WTC11 (cell line): ENCODE data around the gene TCOF1. TPM values are rescaled to one million over a fixed set of nuclear protein-coding genes. Genes with fewer than 3 reads are reported as not detected.

ENCODE experiments used
- ATAC-seq: fragments of 200-7000 bp; cut with Tn5 transposase; 2 replicates; pipeline ENCODE4 v1.10.0; 2021; ENCODE audit warnings: mild to moderate bottlenecking, moderate library complexity
- CTCF ChIA-PET: fragments of 300-600 bp; sonication (Branson Sonifier 250); formaldehyde crosslinking; loops from one replicate; lab custom pipeline; 2021; ENCODE audit warnings: antibody characterized with exemption; lab: Charles Lee
- POLR2A ChIA-PET: fragments of 350-600 bp; sonication (Branson Sonifier 250); formaldehyde crosslinking; loops from one replicate; lab custom pipeline; 2021; ENCODE audit warnings: antibody characterized with exemption; lab: Charles Lee
- DNase-seq: peaks from one replicate; pipeline ENCODE4 v3.0.0; 2021; ENCODE audit warnings: low spot score
- H3K27ac Mint-ChIP-seq: 2 replicates; pipeline ENCODE4 v1.8.0; 2021; ENCODE audit warnings: mixed read lengths
- H3K27me3 Mint-ChIP-seq: 2 replicates; pipeline ENCODE4 v1.8.0; 2021; ENCODE audit warnings: low read depth, mild to moderate bottlenecking, moderate library complexity, mixed read lengths
- H3K36me3 Mint-ChIP-seq: 2 replicates; pipeline ENCODE4 v1.8.0; 2021; ENCODE audit warnings: mixed read lengths
- H3K4me1 Mint-ChIP-seq: 2 replicates; pipeline ENCODE4 v1.8.0; 2022; ENCODE audit warnings: mixed read lengths
- H3K4me3 Mint-ChIP-seq: 2 replicates; pipeline ENCODE4 v1.8.0; 2021; ENCODE audit warnings: mild to moderate bottlenecking, moderate library complexity, mixed read lengths
- H3K9me3 Mint-ChIP-seq: 2 replicates; pipeline ENCODE4 v1.8.0; 2021; ENCODE audit warnings: mixed read lengths
- FOXJ3 ChIP-seq: sonication (generic); formaldehyde crosslinking; IDR thresholded peaks from 2 replicates; pipeline ENCODE4 v1.9.0; 2021; ENCODE audit warnings: missing genetic modification reagents, mild to moderate bottlenecking, borderline replicate concordance
- GABPB1 ChIP-seq: sonication (generic); formaldehyde crosslinking; IDR thresholded peaks from 2 replicates; pipeline ENCODE4 v1.8.1; 2023; ENCODE audit warnings: mild to moderate bottlenecking, missing genetic modification reagents
- GTF2I ChIP-seq: fragments of 250-450 bp; sonication (Bioruptor Pico); conservative IDR thresholded peaks from 2 replicates; pipeline ENCODE4 v1.4.0; 2021; ENCODE audit warnings: mild to moderate bottlenecking
- JAZF1 ChIP-seq: fragments of 250-450 bp; sonication (Bioruptor Pico); IDR thresholded peaks from 2 replicates; pipeline ENCODE4 v1.9.0; 2021; ENCODE audit warnings: moderate library complexity, mild to moderate bottlenecking, inconsistent platforms
- KAT7 ChIP-seq: sonication (generic); formaldehyde crosslinking; IDR thresholded peaks from 2 replicates; pipeline ENCODE4 v1.8.1; 2023; ENCODE audit warnings: missing genetic modification reagents, mild to moderate bottlenecking, borderline replicate concordance
- MYBL2 ChIP-seq: sonication (generic); formaldehyde crosslinking; IDR thresholded peaks from 2 replicates; pipeline ENCODE4 v1.8.1; 2023; ENCODE audit warnings: mild to moderate bottlenecking, moderate library complexity, missing genetic modification reagents
- NFATC4 ChIP-seq: fragments of 250-450 bp; sonication (Bioruptor Pico); IDR thresholded peaks from 2 replicates; pipeline ENCODE4 v1.9.0; 2021; ENCODE audit warnings: mild to moderate bottlenecking
- RELA ChIP-seq: sonication (generic); formaldehyde crosslinking; IDR thresholded peaks from 2 replicates; pipeline ENCODE4 v1.8.1; 2022; ENCODE audit warnings: missing genetic modification reagents, mild to moderate bottlenecking, borderline replicate concordance
- SMAD4 ChIP-seq: sonication (generic); formaldehyde crosslinking; IDR thresholded peaks from 2 replicates; pipeline ENCODE4 v1.8.0; 2022; ENCODE audit warnings: mild to moderate bottlenecking, missing genetic modification reagents
- SOX15 ChIP-seq: fragments of 250-450 bp; sonication (Bioruptor Pico); IDR thresholded peaks from 2 replicates; pipeline ENCODE4 v1.9.0; 2021; ENCODE audit warnings: mild to moderate bottlenecking
- TP53 ChIP-seq: sonication (generic); formaldehyde crosslinking; IDR thresholded peaks from 2 replicates; pipeline ENCODE4 v1.8.1; 2023; ENCODE audit warnings: mild to moderate bottlenecking, missing genetic modification reagents
- ZNF138 ChIP-seq: sonication (generic); formaldehyde crosslinking; conservative IDR thresholded peaks from 2 replicates; pipeline ENCODE4 v1.8.1; 2022; ENCODE audit warnings: mild to moderate bottlenecking, moderate library complexity, missing genetic modification reagents
- ZNF317 ChIP-seq: sonication (generic); formaldehyde crosslinking; IDR thresholded peaks from 2 replicates; pipeline ENCODE4 v1.8.1; 2023; ENCODE audit warnings: low read depth, mild to moderate bottlenecking, moderate library complexity, missing genetic modification reagents, borderline replicate concordance
- ZNF396 ChIP-seq: fragments of 250-450 bp; sonication (Bioruptor Pico); IDR thresholded peaks from 2 replicates; pipeline ENCODE4 v1.8.0; 2021; ENCODE audit warnings: mild to moderate bottlenecking, moderate library complexity, borderline replicate concordance
- total RNA-seq: library from RNA; stranded (reverse); gene quantifications from 3 replicates; pipeline ENCODE4 v1.2.3, GENCODE V29; 2021
- TF ChIP-seq, protein P1 (sequence below): sonication (generic); formaldehyde crosslinking; IDR thresholded peaks from 2 replicates; pipeline ENCODE4 v1.8.1; 2023; ENCODE audit warnings: mild to moderate bottlenecking, missing genetic modification reagents, moderate library complexity
- TF ChIP-seq, protein P2 (sequence below): fragments of 200-600 bp; IDR thresholded peaks from 2 replicates; pipeline ENCODE4 v1.8.0; 2022; ENCODE audit warnings: antibody characterized with exemption
- TF ChIP-seq, protein P3 (sequence below): sonication (generic); formaldehyde crosslinking; IDR thresholded peaks from 2 replicates; pipeline ENCODE4 v1.8.1; 2023; ENCODE audit warnings: mild to moderate bottlenecking, missing genetic modification reagents
- TF ChIP-seq, protein P4 (sequence below): sonication (generic); formaldehyde crosslinking; IDR thresholded peaks from 2 replicates; pipeline ENCODE4 v1.8.1; 2022; ENCODE audit warnings: mild to moderate bottlenecking, missing genetic modification reagents, moderate library complexity, borderline replicate concordance
- TF ChIP-seq, protein P5 (sequence below): sonication (generic); formaldehyde crosslinking; conservative IDR thresholded peaks from 2 replicates; pipeline ENCODE4 v1.8.1; 2023; ENCODE audit warnings: mild to moderate bottlenecking, low read depth, missing genetic modification reagents, moderate library complexity
- TF ChIP-seq, protein P6 (sequence below): fragments of 250-450 bp; sonication (Bioruptor Pico); IDR thresholded peaks from 2 replicates; pipeline ENCODE4 v1.9.0; 2021; ENCODE audit warnings: mild to moderate bottlenecking, borderline replicate concordance

The TCOF1 gene
- total RNA-seq, 1 experiment from 2014 or later = 174 TPM

DNA sequence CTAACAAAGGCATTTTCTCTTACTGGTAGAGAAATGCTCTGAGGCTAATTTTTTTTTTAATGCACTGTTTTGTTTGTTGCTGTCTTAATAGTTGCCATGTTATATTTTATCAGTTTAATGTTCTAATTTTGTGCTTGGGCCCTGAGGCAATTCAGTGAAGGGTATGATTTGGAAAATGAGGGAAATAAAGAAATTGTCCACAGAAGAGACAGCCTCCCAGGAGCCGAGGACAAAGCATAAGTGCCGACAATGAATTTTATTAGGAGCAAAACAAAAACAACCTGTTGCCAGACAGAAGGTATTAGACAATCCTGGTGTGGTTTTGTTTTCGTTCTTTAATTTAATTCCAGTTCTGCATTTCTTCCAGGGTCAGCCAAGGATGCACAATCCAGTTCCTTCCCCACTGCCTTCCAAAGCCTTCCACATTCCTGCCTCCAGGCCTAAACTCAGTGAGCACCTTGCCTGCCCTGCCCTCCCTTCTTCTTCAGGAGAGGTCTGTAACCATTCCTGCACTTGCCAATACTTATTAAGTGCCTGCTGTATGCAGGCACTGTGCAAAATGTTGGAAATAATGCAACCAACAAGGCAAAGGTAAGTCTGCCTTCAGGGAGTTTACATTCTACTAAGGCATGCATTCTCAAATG, 4.3 kb upstream of the TCOF1 start:
- DNase-seq = no peak
- CTCF ChIA-PET = interaction anchor here (5.0 kb wide), 1 partner anchor 82 kb away, joined by 71 read pairs; no protein-coding TSS in a partner anchor
- Mint-ChIP-seq H3K4me3 (no peak overlapping the region), H3K9me3 (no peaks in the 10 kb centered on the region), H3K36me3 (no peaks in the 10 kb centered on the region), H3K27me3 (peaks cover 4% of the 10 kb centered on the region; the same call in 1 of the 2 replicates), H3K4me1 (peaks cover 16% of the 10 kb centered on the region), H3K27ac (no peak overlapping the region)
- POLR2A ChIA-PET = no interaction called here
- no peak for ATAC-seq
- no peak for TF ChIP-seq RELA (CRISPR knock-in tag)
- TF ChIP-seq, protein P1, sequence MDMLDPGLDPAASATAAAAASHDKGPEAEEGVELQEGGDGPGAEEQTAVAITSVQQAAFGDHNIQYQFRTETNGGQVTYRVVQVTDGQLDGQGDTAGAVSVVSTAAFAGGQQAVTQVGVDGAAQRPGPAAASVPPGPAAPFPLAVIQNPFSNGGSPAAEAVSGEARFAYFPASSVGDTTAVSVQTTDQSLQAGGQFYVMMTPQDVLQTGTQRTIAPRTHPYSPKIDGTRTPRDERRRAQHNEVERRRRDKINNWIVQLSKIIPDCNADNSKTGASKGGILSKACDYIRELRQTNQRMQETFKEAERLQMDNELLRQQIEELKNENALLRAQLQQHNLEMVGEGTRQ = no peak
- no peak for TF ChIP-seq MYBL2 (CRISPR knock-in tag)
- no peak for TF ChIP-seq GABPB1 (CRISPR knock-in tag)
- TF ChIP-seq, protein P2, sequence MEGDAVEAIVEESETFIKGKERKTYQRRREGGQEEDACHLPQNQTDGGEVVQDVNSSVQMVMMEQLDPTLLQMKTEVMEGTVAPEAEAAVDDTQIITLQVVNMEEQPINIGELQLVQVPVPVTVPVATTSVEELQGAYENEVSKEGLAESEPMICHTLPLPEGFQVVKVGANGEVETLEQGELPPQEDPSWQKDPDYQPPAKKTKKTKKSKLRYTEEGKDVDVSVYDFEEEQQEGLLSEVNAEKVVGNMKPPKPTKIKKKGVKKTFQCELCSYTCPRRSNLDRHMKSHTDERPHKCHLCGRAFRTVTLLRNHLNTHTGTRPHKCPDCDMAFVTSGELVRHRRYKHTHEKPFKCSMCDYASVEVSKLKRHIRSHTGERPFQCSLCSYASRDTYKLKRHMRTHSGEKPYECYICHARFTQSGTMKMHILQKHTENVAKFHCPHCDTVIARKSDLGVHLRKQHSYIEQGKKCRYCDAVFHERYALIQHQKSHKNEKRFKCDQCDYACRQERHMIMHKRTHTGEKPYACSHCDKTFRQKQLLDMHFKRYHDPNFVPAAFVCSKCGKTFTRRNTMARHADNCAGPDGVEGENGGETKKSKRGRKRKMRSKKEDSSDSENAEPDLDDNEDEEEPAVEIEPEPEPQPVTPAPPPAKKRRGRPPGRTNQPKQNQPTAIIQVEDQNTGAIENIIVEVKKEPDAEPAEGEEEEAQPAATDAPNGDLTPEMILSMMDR = no peak
- no peak for TF ChIP-seq TP53 (CRISPR knock-in tag)
- no peak for TF ChIP-seq FOXJ3 (CRISPR knock-in tag)
- TF ChIP-seq, protein P3, sequence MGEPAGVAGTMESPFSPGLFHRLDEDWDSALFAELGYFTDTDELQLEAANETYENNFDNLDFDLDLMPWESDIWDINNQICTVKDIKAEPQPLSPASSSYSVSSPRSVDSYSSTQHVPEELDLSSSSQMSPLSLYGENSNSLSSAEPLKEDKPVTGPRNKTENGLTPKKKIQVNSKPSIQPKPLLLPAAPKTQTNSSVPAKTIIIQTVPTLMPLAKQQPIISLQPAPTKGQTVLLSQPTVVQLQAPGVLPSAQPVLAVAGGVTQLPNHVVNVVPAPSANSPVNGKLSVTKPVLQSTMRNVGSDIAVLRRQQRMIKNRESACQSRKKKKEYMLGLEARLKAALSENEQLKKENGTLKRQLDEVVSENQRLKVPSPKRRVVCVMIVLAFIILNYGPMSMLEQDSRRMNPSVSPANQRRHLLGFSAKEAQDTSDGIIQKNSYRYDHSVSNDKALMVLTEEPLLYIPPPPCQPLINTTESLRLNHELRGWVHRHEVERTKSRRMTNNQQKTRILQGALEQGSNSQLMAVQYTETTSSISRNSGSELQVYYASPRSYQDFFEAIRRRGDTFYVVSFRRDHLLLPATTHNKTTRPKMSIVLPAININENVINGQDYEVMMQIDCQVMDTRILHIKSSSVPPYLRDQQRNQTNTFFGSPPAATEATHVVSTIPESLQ (CRISPR knock-in tag) = no peak
- TF ChIP-seq ZNF396 = no peak
- TF ChIP-seq NFATC4 (CRISPR knock-in tag) = no peak
- TF ChIP-seq SOX15 (CRISPR knock-in tag) = no peak
- TF ChIP-seq, protein P4, sequence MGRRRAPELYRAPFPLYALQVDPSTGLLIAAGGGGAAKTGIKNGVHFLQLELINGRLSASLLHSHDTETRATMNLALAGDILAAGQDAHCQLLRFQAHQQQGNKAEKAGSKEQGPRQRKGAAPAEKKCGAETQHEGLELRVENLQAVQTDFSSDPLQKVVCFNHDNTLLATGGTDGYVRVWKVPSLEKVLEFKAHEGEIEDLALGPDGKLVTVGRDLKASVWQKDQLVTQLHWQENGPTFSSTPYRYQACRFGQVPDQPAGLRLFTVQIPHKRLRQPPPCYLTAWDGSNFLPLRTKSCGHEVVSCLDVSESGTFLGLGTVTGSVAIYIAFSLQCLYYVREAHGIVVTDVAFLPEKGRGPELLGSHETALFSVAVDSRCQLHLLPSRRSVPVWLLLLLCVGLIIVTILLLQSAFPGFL (CRISPR knock-in tag) = no peak
- TF ChIP-seq ZNF317 = no peak
- no peak for TF ChIP-seq JAZF1 (CRISPR knock-in tag)
- no peak for TF ChIP-seq GTF2I (CRISPR knock-in tag)
- TF ChIP-seq, protein P5, sequence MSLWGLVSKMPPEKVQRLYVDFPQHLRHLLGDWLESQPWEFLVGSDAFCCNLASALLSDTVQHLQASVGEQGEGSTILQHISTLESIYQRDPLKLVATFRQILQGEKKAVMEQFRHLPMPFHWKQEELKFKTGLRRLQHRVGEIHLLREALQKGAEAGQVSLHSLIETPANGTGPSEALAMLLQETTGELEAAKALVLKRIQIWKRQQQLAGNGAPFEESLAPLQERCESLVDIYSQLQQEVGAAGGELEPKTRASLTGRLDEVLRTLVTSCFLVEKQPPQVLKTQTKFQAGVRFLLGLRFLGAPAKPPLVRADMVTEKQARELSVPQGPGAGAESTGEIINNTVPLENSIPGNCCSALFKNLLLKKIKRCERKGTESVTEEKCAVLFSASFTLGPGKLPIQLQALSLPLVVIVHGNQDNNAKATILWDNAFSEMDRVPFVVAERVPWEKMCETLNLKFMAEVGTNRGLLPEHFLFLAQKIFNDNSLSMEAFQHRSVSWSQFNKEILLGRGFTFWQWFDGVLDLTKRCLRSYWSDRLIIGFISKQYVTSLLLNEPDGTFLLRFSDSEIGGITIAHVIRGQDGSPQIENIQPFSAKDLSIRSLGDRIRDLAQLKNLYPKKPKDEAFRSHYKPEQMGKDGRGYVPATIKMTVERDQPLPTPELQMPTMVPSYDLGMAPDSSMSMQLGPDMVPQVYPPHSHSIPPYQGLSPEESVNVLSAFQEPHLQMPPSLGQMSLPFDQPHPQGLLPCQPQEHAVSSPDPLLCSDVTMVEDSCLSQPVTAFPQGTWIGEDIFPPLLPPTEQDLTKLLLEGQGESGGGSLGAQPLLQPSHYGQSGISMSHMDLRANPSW (CRISPR knock-in tag) = no peak

DNA sequence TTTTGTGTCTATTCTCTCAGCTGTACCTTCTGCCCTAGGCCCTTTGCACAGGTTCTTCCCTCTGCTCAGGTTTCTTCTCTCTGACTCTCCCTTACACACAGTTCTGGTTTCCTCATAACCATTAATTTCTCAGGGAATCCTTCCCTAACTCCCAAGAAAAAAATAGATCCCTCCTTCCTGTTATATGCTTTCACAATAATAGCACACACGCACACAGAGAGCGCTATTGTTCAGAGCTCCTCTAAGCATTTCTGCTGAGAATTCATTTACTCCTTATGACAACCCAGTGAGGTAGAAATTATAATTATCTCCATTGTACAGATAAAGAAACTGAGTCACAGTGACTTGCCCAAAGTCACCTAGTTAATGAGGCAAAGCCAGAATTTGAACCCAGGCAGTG, 1.7 kb upstream of the TCOF1 start:
- H3K9me3 Mint-ChIP-seq = no peaks in the 10 kb centered on the region
- H3K36me3 Mint-ChIP-seq = peaks cover 12% of the 10 kb centered on the region
- ChIA-PET CTCF (no interaction called here), POLR2A (no interaction called here)
- H3K27ac Mint-ChIP-seq = no peak overlapping the region
- peaks cover 4% of the 10 kb centered on the region; the same call in 1 of the 2 replicates for H3K27me3 Mint-ChIP-seq
- H3K4me1 Mint-ChIP-seq = peaks cover 20% of the 10 kb centered on the region
- no peak for DNase-seq
- no peak for ATAC-seq
- no peak overlapping the region for H3K4me3 Mint-ChIP-seq
- TF ChIP-seq, protein P6, sequence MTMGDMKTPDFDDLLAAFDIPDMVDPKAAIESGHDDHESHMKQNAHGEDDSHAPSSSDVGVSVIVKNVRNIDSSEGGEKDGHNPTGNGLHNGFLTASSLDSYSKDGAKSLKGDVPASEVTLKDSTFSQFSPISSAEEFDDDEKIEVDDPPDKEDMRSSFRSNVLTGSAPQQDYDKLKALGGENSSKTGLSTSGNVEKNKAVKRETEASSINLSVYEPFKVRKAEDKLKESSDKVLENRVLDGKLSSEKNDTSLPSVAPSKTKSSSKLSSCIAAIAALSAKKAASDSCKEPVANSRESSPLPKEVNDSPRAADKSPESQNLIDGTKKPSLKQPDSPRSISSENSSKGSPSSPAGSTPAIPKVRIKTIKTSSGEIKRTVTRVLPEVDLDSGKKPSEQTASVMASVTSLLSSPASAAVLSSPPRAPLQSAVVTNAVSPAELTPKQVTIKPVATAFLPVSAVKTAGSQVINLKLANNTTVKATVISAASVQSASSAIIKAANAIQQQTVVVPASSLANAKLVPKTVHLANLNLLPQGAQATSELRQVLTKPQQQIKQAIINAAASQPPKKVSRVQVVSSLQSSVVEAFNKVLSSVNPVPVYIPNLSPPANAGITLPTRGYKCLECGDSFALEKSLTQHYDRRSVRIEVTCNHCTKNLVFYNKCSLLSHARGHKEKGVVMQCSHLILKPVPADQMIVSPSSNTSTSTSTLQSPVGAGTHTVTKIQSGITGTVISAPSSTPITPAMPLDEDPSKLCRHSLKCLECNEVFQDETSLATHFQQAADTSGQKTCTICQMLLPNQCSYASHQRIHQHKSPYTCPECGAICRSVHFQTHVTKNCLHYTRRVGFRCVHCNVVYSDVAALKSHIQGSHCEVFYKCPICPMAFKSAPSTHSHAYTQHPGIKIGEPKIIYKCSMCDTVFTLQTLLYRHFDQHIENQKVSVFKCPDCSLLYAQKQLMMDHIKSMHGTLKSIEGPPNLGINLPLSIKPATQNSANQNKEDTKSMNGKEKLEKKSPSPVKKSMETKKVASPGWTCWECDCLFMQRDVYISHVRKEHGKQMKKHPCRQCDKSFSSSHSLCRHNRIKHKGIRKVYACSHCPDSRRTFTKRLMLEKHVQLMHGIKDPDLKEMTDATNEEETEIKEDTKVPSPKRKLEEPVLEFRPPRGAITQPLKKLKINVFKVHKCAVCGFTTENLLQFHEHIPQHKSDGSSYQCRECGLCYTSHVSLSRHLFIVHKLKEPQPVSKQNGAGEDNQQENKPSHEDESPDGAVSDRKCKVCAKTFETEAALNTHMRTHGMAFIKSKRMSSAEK (CRISPR knock-in tag) = no peak
- TF ChIP-seq, protein P3 (CRISPR knock-in tag) = no peak
- no peak for TF ChIP-seq KAT7 (CRISPR knock-in tag)
- no peak for TF ChIP-seq SMAD4 (CRISPR knock-in tag)
- no peak for TF ChIP-seq ZNF138 (CRISPR knock-in tag)
